Skeletal muscle tissue (tissue), 4 donors: ENCODE results near the gene SMARCB1. TPM values are rescaled to one million over a fixed set of nuclear protein-coding genes. Genes with fewer than 3 reads are reported as not detected.
"Not testable (repeated sequence)": the region's sequence is repeated elsewhere in the genome, so short reads cannot be mapped to it uniquely, and the experiment has no call there.

Experiments
- H3K27ac ChIP-seq: one replicate; pipeline ENCODE4 v1.7.0; 2013; ENCODE audit warnings: mild to moderate bottlenecking, low read depth, low read length, inconsistent platforms
- H3K27me3 ChIP-seq, 3 donors: one replicate each; pipeline ENCODE4 v1.7.0; 2013; ENCODE audit warnings: low read length in 3 of 3; ENCODE audit not compliant: control insufficient read depth in 3 of 3, insufficient read depth in 3 of 3
- H3K36me3 ChIP-seq, 3 donors: one replicate each; pipeline ENCODE4 v1.7.0; 2013; ENCODE audit warnings: low read length in 3 of 3; ENCODE audit not compliant: control insufficient read depth in 3 of 3, insufficient read depth in 3 of 3
- H3K4me1 ChIP-seq, 3 donors: one replicate each; pipeline ENCODE4 v1.7.0; 2013; ENCODE audit warnings: low read length in 3 of 3, mild to moderate bottlenecking in 3 of 3; ENCODE audit not compliant: control insufficient read depth in 3 of 3, insufficient read depth in 3 of 3
- H3K4me3 ChIP-seq, 3 donors: one replicate each; pipeline ENCODE4 v1.7.0; 2013; ENCODE audit warnings: low read length in 3 of 3
- H3K9ac ChIP-seq, 3 donors: one replicate each; pipeline ENCODE4 v1.7.0; 2013; ENCODE audit warnings: low read length in 3 of 3, mild to moderate bottlenecking in 3 of 3, moderate library complexity in 2 of 3, low read depth in 1 of 3
- H3K9me3 ChIP-seq, 3 donors: one replicate each; pipeline ENCODE4 v1.7.0; 2013; ENCODE audit warnings: low read length in 3 of 3; ENCODE audit not compliant: control insufficient read depth in 3 of 3
- total RNA-seq: library from RNA; depleted of rRNA; stranded (reverse); fragments of >200 nt; gene quantifications from one replicate; pipeline ENCODE4 v1.2.3, GENCODE V29; 2014
- donor health status: Osteomylitis.

The SMARCB1 gene
- total RNA-seq, 1 donor from 2014 or later, result 13.6 TPM

GRCh38 chr22:23862103-23862502 lies 75.3 kb downstream of the SMARCB1 start:
- H3K36me3 ChIP-seq, result peaks cover 9 to 13% (median 11%) of the 10 kb centered on the region in 3 donors
- H3K4me3 ChIP-seq, result no peak overlapping the region
- peaks cover 17 to 24% (median 17%) of the 10 kb centered on the region in 3 donors for H3K4me1 ChIP-seq
- no peak overlapping the region for H3K9ac ChIP-seq
- H3K9me3 ChIP-seq, result no peaks in the 10 kb centered on the region
- H3K27ac ChIP-seq, result no peak overlapping the region
- no peaks in the 10 kb centered on the region for H3K27me3 ChIP-seq

GRCh38 chr22:23864499-23865154 lies 77.9 kb downstream of the SMARCB1 start:
- not testable (repeated sequence) for H3K9ac ChIP-seq, H3K9me3 ChIP-seq, H3K27me3 ChIP-seq, H3K27ac ChIP-seq, H3K4me1 ChIP-seq, H3K4me3 ChIP-seq
- H3K36me3 ChIP-seq, result peaks cover 25 to 30% (median 29%) of the 10 kb centered on the region in 3 donors

- Histone ChIP-seq H3K4me3 (no peak overlapping the region), H3K9ac (no peak overlapping the region), H3K9me3 (no peaks in the 10 kb centered on the region), H3K27me3 (no peaks in the 10 kb centered on the region), H3K27ac (no peak overlapping the region), H3K4me1 (peaks cover 0 to 6% (median 5%) of the 10 kb centered on the region in 3 donors), H3K36me3 (peaks cover 22 to 32% (median 30%) of the 10 kb centered on the region in 3 donors)
Measured at GRCh38 chr22:23868580-23868979, 81.8 kb downstream of the SMARCB1 start.

GRCh38 chr22:23874871-23875270 lies 88.1 kb downstream of the SMARCB1 start:
- no peak overlapping the region for H3K4me3 ChIP-seq
- no peaks in the 10 kb centered on the region for H3K27me3 ChIP-seq
- H3K36me3 ChIP-seq, result peaks cover 24 to 32% (median 31%) of the 10 kb centered on the region in 3 donors
- H3K9ac ChIP-seq, result no peak overlapping the region
- H3K27ac ChIP-seq, result no peak overlapping the region
- H3K4me1 ChIP-seq, result peaks cover 3 to 13% (median 8%) of the 10 kb centered on the region in 3 donors
- no peaks in the 10 kb centered on the region for H3K9me3 ChIP-seq

GRCh38 chr22:23875801-23876200 lies 89.0 kb downstream of the SMARCB1 start:
- peaks cover 21 to 34% (median 29%) of the 10 kb centered on the region in 3 donors for H3K36me3 ChIP-seq
- no peak overlapping the region for H3K27ac ChIP-seq
- H3K27me3 ChIP-seq, result no peaks in the 10 kb centered on the region
- H3K9me3 ChIP-seq, result no peaks in the 10 kb centered on the region
- no peak overlapping the region for H3K4me3 ChIP-seq
- H3K9ac ChIP-seq, result no peak overlapping the region
- peaks cover 3 to 13% (median 8%) of the 10 kb centered on the region in 3 donors for H3K4me1 ChIP-seq

GRCh38 chr22:23877566-23877965 lies 90.8 kb downstream of the SMARCB1 start:
- Histone ChIP-seq H3K36me3 (peaks cover 28 to 39% (median 32%) of the 10 kb centered on the region in 3 donors), H3K27me3 (no peaks in the 10 kb centered on the region), H3K9me3 (no peaks in the 10 kb centered on the region), H3K4me1 (peaks cover 3 to 13% (median 8%) of the 10 kb centered on the region in 3 donors), H3K9ac (no peak overlapping the region), H3K4me3 (no peak overlapping the region), H3K27ac (no peak overlapping the region)

GRCh38 chr22:23878219-23878618 lies 91.5 kb downstream of the SMARCB1 start:
- H3K27ac ChIP-seq, result no peak overlapping the region
- H3K36me3 ChIP-seq, result peaks cover 28 to 39% (median 35%) of the 10 kb centered on the region in 3 donors
- H3K27me3 ChIP-seq, result no peaks in the 10 kb centered on the region
- H3K9me3 ChIP-seq, result no peaks in the 10 kb centered on the region
- no peak overlapping the region for H3K9ac ChIP-seq
- H3K4me3 ChIP-seq, result no peak overlapping the region
- H3K4me1 ChIP-seq, result peaks cover 3 to 13% (median 8%) of the 10 kb centered on the region in 3 donors

- Histone ChIP-seq H3K9me3 (no peaks in the 10 kb centered on the region), H3K9ac (no peak overlapping the region), H3K36me3 (peaks cover 15 to 30% (median 17%) of the 10 kb centered on the region in 3 donors)
Measured at GRCh38 chr22:23882370-23882769, 95.6 kb downstream of the SMARCB1 start.

GRCh38 chr22:23883658-23884057 lies 96.9 kb downstream of the SMARCB1 start:
- Histone ChIP-seq H3K4me1 (peaks cover 0 to 3% (median 0%) of the 10 kb centered on the region in 3 donors), H3K36me3 (peaks cover 12 to 27% (median 12%) of the 10 kb centered on the region in 3 donors), H3K4me3 (no peak overlapping the region), H3K27me3 (no peaks in the 10 kb centered on the region), H3K27ac (no peak overlapping the region), H3K9ac (no peak overlapping the region), H3K9me3 (no peaks in the 10 kb centered on the region)

More at GRCh38 chr22:23882370-23882769, 95.6 kb downstream of the SMARCB1 start:
- Histone ChIP-seq H3K27me3 (no peaks in the 10 kb centered on the region), H3K27ac (no peak overlapping the region), H3K4me3 (no peak overlapping the region), H3K4me1 (peaks cover 3 to 11% (median 8%) of the 10 kb centered on the region in 3 donors)

GRCh38 chr22:23884140-23884539 lies 97.4 kb downstream of the SMARCB1 start:
- Histone ChIP-seq H3K36me3 (peaks cover 12 to 27% (median 12%) of the 10 kb centered on the region in 3 donors), H3K27ac (no peak overlapping the region), H3K4me3 (no peak overlapping the region), H3K9ac (no peak overlapping the region), H3K9me3 (no peaks in the 10 kb centered on the region), H3K4me1 (peaks cover 0 to 4% (median 0%) of the 10 kb centered on the region in 3 donors), H3K27me3 (no peaks in the 10 kb centered on the region)
